Naive thymus-derived CD8-positive, alpha-beta T cell (primary cell): Measurements from ENCODE around the gene IFRD1. TPM values are rescaled to one million over a fixed set of nuclear protein-coding genes. Genes with fewer than 3 reads are reported as not detected.
"Not testable (repeated sequence)": the region's sequence is repeated elsewhere in the genome, so short reads cannot be mapped to it uniquely, and the experiment has no call there.

Experiments used
- ATAC-seq, 2 donors: fragments of 150-1000 bp; cut with Tn5 transposase in 1 of 2; sonication (Bioruptor Pico), chemical (Tn5 transposase) in 1 of 2; 1 replicate in 1 of 2; 2 replicates in 1 of 2; pipeline ENCODE4 v1.10.0; 2021; ENCODE audit warnings: mild to moderate bottlenecking in 2 of 2, moderate library complexity in 2 of 2
- POLR2A ChIA-PET: fragments of 350-600 bp; sonication (Branson Sonifier 250); formaldehyde crosslinking; loops from one replicate; lab custom pipeline; 2021; ENCODE audit warnings: antibody characterized with exemption; lab: Charles Lee
- DNase-seq, 10 donors: peaks; one replicate each; pipeline versions ENCODE4 v3.0.0 to v3.0.0-alpha.2; 2020 to 2022
- H3K27ac Mint-ChIP-seq, 10 donors: one replicate each; pipeline ENCODE4 v1.8.0; 2020 to 2022; ENCODE audit warnings: mild to moderate bottlenecking in 10 of 10, mixed read lengths in 10 of 10, moderate library complexity in 4 of 10, inconsistent platforms in 1 of 10
- H3K27me3 Mint-ChIP-seq, 5 donors: one replicate each; pipeline ENCODE4 v1.8.0; 2021 to 2022; ENCODE audit warnings: mixed read lengths in 5 of 5
- H3K36me3 Mint-ChIP-seq, 3 donors: one replicate each; pipeline ENCODE4 v1.8.0; 2020 to 2022; ENCODE audit warnings: mixed read lengths in 3 of 3, mild to moderate bottlenecking in 2 of 3, inconsistent platforms in 1 of 3
- H3K4me1 Mint-ChIP-seq, 4 donors: one replicate each; pipeline ENCODE4 v1.8.0; 2021 to 2022; ENCODE audit warnings: mixed read lengths in 4 of 4
- H3K4me3 Mint-ChIP-seq, 10 donors: one replicate each; pipeline ENCODE4 v1.8.0; 2020 to 2022; ENCODE audit warnings: mild to moderate bottlenecking in 10 of 10, mixed read lengths in 10 of 10, moderate library complexity in 6 of 10, inconsistent platforms in 1 of 10
- H3K9me3 Mint-ChIP-seq, 9 donors: one replicate each; pipeline ENCODE4 v1.8.0; 2020 to 2022; ENCODE audit warnings: mixed read lengths in 9 of 9, mild to moderate bottlenecking in 3 of 9, inconsistent platforms in 1 of 9, moderate library complexity in 1 of 9
- polyA plus RNA-seq, 3 donors: library from polyadenylated mRNA; unstranded; fragments of 300-500 nt; fragmentation: Illumina TruSeq; gene quantifications; one replicate each; pipeline ENCODE4 v1.2.3, GENCODE V29; 2021
- total RNA-seq, 8 experiments: library from RNA in 2 of 8; stranded (reverse) in 2 of 8; gene quantifications; one replicate each; pipeline ENCODE4 v1.2.3 and lab custom pipeline; 2021 to 2026

Gene IFRD1
- total and polyA plus RNA-seq, 5 experiments from 2014 or later, result 22.1 to 72.8 (median 28.8) TPM

DNA sequence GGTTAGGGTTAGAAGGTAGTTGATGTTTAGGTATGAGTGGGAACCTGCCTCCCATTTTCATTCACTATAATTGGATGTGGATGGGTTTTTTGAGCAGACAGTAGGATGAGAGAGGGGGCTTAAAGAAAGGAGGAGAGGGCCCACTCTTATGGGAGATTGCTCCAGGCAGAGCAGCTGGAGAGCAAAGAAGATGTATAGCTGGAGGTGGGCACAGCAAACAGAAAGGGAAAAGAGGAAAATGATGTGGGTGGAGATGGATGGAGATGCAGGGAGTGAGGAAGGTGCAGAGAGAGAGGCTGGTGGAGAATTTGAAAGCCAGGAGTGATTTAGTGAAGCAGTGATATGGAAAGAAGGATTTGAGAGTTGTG lies 60.5 kb downstream of the IFRD1 start:
- POLR2A ChIA-PET, result no interaction called here
- no peak for DNase-seq
- H3K4me3 Mint-ChIP-seq, result no peak overlapping the region

DNA sequence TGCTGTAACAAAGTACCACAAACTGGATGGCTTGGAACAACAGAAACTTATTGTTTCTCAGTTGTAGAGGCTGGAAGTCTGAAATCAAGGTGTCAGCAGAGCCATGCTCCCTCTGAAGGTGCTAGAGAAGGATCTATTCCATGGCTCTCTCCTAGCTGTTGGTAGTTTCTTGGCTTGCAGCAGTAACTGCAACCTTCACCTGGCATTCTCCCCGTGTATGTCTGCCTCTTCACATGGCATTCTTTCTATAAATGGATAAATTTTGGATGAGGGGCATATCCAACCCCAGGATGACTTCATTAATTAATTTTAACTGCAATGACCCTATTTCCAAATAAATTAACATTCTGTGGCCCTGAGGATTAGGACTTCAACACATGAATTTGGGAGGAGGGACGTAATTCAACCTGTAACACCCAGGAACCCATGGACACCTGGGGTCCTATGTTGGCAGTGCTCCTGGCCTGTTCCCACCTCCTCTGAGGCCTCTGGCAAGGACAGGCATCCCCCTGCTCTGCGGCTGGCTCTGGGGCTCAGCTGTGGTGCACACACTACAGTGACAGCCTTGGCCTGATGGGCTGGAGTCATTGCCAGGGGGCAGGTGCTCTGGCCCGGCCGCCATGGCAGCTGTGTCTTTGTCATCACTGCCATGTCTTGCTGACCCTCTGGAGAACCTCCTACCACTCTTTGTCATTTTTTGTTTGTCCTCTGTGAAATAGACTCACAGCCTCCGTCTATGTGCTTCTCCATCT lies 61.4 kb downstream of the IFRD1 start:
- H3K4me1 Mint-ChIP-seq, result no peaks in the 10 kb centered on the region
- H3K36me3 Mint-ChIP-seq, result no peaks in the 10 kb centered on the region
- POLR2A ChIA-PET, result no interaction called here
- DNase-seq (no peak), ATAC-seq (no peak)
- H3K9me3 Mint-ChIP-seq, result no peaks in the 10 kb centered on the region
- H3K4me3 Mint-ChIP-seq, result no peak overlapping the region
- H3K27ac Mint-ChIP-seq, result no peak overlapping the region
- H3K27me3 Mint-ChIP-seq, result peaks cover 4 to 11% (median 5%) of the 10 kb centered on the region in 5 donors

More for the DNA sequence above, 60.5 kb downstream of the IFRD1 start:
- Mint-ChIP-seq H3K9me3 (no peaks in the 10 kb centered on the region), H3K36me3 (no peaks in the 10 kb centered on the region), H3K27ac (no peak overlapping the region), H3K27me3 (peaks cover 0 to 11% (median 3%) of the 10 kb centered on the region in 5 donors), H3K4me1 (no peaks in the 10 kb centered on the region)
- ATAC-seq, result no peak

DNA sequence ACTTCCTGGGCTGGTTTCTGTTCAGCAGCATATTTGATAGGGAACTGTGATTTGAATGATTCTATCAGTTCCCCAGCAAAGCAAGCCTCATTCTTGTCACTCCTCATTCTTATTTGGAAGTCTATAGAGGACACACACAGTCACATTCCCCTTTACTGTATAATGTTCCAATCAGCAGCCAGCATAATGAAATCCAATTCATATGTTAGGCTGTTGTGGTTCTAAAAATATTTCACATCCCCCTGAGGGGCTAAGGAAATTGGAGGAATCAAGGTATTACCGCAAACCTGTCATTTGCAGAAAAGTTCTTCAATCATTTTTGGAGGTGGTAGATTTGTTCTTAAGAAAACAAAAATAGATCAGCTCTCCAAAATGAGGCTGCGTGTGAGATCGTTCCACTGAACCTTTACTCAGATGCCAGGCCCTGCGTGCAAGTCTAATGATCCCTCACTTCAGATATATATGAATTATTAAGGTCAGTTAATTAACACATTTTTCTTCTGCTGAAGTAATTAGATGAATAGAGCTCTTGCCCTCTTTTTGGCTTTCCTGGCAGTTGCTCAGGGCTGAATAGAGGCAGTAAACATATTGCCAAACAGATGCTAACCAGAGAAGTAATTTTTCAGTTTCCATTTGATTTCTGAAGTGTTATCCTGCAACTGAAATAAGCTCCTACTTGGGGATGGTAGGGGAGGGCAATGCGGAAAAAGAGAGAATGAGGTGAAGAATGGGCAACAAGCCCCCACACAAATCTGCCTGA lies 62.4 kb downstream of the IFRD1 start:
- Mint-ChIP-seq H3K4me3 (no peak overlapping the region), H3K9me3 (no peaks in the 10 kb centered on the region), H3K36me3 (no peaks in the 10 kb centered on the region), H3K27ac (no peak overlapping the region), H3K4me1 (no peaks in the 10 kb centered on the region), H3K27me3 (peaks cover 7 to 19% (median 14%) of the 10 kb centered on the region in 5 donors)
- ATAC-seq (no peak), DNase-seq (no peak)
- POLR2A ChIA-PET, result no interaction called here

DNA sequence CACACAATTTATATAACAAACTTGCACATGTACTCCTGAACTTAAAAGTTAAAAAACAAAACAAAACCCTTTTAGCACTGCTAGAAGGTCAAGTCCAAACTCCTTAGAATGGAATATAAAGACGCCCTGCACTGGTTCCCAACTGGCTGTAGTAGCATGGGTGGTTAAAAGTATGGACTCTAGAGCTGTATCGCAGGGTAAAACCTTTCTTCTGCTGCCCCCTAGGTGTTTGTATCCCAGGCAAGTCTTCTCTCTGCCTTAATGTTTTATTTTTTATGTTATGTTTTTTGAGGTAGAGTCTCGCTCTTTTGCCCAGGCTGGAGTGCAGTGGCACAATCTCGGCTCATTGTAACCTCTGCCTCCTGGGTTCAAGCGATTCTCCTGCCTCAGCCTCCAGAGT lies 65.7 kb downstream of the IFRD1 start:
- POLR2A ChIA-PET, result no interaction called here
- ATAC-seq (no peak), DNase-seq (no peak)
- no peak overlapping the region for H3K4me3 Mint-ChIP-seq
- no peaks in the 10 kb centered on the region for H3K4me1 Mint-ChIP-seq
- H3K36me3 Mint-ChIP-seq, result no peaks in the 10 kb centered on the region
- peaks cover 12 to 35% (median 21%) of the 10 kb centered on the region in 5 donors for H3K27me3 Mint-ChIP-seq
- no peaks in the 10 kb centered on the region for H3K9me3 Mint-ChIP-seq
- no peak overlapping the region for H3K27ac Mint-ChIP-seq

DNA sequence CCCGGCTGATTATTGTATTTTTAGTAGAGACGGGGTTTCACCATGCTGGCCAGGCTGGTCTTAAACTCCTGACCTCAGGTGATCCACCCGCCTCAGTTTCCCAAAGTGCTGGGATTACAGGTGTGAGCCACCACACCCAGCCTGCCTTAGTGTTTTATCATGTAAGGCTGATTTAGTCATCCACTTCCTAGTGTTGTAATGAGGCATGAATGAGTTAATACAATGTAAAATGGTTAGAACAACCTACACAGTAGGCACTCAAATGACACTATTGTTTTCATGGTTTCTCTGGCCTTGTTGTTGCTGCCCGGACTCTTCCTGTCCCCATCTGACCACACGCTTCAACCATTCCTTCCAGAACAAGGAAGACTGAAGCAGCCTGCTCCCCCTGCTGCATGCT lies 66.2 kb downstream of the IFRD1 start:
- H3K27ac Mint-ChIP-seq, DNase-seq, ATAC-seq, H3K36me3 Mint-ChIP-seq, H3K4me3 Mint-ChIP-seq, H3K4me1 Mint-ChIP-seq, POLR2A ChIA-PET, H3K9me3 Mint-ChIP-seq: not testable (repeated sequence)
- peaks cover 12 to 35% (median 21%) of the 10 kb centered on the region in 5 donors for H3K27me3 Mint-ChIP-seq

DNA sequence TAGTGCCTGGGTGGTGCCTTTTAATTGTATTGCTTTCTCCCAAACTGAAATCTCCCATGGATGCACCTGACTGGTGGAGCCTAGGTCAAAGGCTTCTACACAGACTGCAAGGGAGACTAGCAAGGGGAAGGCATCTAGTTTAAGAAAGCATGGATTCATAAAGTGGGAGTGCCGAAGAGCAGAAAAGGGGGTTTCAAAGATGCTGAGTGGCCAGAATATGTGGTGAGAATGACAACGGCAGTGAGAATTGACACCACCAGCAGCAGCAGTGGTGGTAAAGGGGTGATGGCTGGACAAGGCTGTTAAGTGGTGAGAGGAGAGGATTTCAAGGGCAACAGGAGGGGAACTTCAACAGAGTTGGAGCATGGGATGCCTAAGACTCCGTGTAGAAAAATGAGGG lies 67.2 kb downstream of the IFRD1 start:
- no peaks in the 10 kb centered on the region for H3K9me3 Mint-ChIP-seq
- no peak overlapping the region for H3K4me3 Mint-ChIP-seq
- H3K36me3 Mint-ChIP-seq, result no peaks in the 10 kb centered on the region
- no peak overlapping the region for H3K27ac Mint-ChIP-seq
- H3K27me3 Mint-ChIP-seq, result peaks cover 12 to 41% (median 21%) of the 10 kb centered on the region in 5 donors
- ATAC-seq, result no peak
- no peak for DNase-seq
- POLR2A ChIA-PET, result no interaction called here
- no peaks in the 10 kb centered on the region for H3K4me1 Mint-ChIP-seq

DNA sequence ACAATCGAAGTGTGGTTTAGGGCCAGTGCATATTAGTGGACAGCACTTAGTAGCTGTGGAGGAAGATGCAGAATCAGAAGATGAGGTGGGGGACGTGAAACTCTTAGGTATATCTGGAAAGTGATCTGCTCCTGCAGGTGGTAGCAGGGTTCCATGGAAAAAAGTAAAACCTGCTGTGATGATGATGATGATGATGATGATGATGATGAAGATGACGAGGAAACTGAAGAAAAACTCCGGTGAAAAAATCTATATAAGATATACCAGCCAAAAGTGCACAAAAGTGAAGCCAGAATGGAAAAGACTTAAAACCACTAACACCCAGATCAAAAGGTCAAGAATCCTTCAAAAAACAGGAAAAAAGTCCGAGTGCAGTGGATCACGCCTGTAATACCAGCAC lies 70.5 kb downstream of the IFRD1 start:
- Mint-ChIP-seq H3K4me3 (no peak overlapping the region), H3K4me1 (no peaks in the 10 kb centered on the region), H3K27ac (no peak overlapping the region), H3K27me3 (peaks cover 12 to 46% (median 19%) of the 10 kb centered on the region in 5 donors), H3K36me3 (no peaks in the 10 kb centered on the region), H3K9me3 (no peaks in the 10 kb centered on the region)
- ATAC-seq (no peak), DNase-seq (no peak)
- POLR2A ChIA-PET, result no interaction called here

DNA sequence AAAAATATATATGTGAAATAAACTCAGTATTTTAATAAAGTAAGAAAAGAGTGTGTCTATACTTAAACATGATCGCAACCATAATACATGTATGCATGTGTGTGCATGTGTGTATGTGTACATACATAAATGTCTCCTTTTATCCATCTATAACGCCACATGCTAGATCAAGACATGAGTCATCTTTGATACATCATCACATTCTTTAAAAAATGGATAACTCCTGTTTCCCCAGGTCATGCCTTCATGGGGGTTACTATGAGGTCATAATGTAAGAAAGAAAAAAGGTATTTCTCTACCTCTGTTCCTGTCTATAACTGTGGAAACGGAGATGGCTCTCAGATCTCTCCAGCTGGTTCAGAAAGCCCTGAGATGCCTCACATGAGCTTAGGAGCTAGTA lies 71.7 kb downstream of the IFRD1 start:
- DNase-seq (no peak), ATAC-seq (no peak)
- POLR2A ChIA-PET, result no interaction called here
- Mint-ChIP-seq H3K36me3 (no peaks in the 10 kb centered on the region), H3K4me1 (no peaks in the 10 kb centered on the region), H3K9me3 (no peaks in the 10 kb centered on the region), H3K4me3 (no peak overlapping the region), H3K27me3 (peaks cover 8 to 38% (median 14%) of the 10 kb centered on the region in 5 donors), H3K27ac (no peak overlapping the region)

DNA sequence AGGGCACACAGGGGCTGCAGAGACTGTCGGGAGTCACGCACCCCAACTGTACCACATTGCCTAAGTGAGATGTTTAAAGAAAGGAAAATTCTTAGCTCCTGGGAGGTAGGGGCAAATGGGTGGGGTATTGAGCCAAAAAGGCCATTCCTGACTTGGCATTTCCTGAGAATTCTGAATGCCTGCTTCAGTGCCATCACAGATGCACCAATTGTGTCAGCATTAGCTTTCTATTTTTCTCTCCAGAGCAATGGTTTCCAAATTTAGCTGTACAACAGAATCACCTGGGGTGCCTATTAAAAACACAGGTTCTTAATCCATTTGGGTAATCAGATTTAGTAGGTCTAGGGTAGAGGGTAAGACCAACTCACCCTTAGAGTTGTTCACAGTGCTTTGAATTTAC lies 73.6 kb downstream of the IFRD1 start:
- H3K4me3 Mint-ChIP-seq, result no peak overlapping the region
- H3K27me3 Mint-ChIP-seq, result peaks cover 5 to 24% (median 13%) of the 10 kb centered on the region in 5 donors
- POLR2A ChIA-PET, result no interaction called here
- DNase-seq, result no peak
- H3K4me1 Mint-ChIP-seq, result no peaks in the 10 kb centered on the region
- no peaks in the 10 kb centered on the region for H3K36me3 Mint-ChIP-seq
- H3K9me3 Mint-ChIP-seq, result no peaks in the 10 kb centered on the region
- no peak for ATAC-seq
- no peak overlapping the region for H3K27ac Mint-ChIP-seq

Other genes with a start within 250 kb of the IFRD1 start
- 1 to 10 TPM in 1 of 2 experiments, under 1 TPM in 1; 0.88 to 1.3 TPM for gene DOCK4, start 244.1 kb upstream of the IFRD1 start, total RNA-seq
- gene DOCK4, start 244.1 kb upstream of the IFRD1 start, polyA plus RNA-seq, result under 1 TPM in 2 of 3 donors, not detected in 1; 0.30 to 0.46 TPM
- 10 to 100 TPM; 36.5 to 40.0 TPM for gene ZNF277, start 243.8 kb upstream of the IFRD1 start, total RNA-seq
- gene ZNF277, start 243.8 kb upstream of the IFRD1 start, polyA plus RNA-seq, result 10 to 100 TPM; 20.3 to 22.8 (median 22.4) TPM
- gene LSMEM1, start 30.5 kb downstream of the IFRD1 start, total RNA-seq, result 1 to 10 TPM; 2.9 to 3.3 TPM
- under 1 TPM; 0.08 to 0.44 (median 0.34) TPM for gene LSMEM1, start 30.5 kb downstream of the IFRD1 start, polyA plus RNA-seq